ENCODE data around the gene CPLANE2. TPM values are rescaled to one million over a fixed set of nuclear protein-coding genes. Genes with fewer than 3 reads are reported as not detected.
"Not testable (repeated sequence)": the region's sequence is repeated elsewhere in the genome, so short reads cannot be mapped to it uniquely, and the experiment has no call there.

Gene CPLANE2
- total RNA-seq, 1 experiment from 2014 or later, result 1.9 TPM

DNA sequence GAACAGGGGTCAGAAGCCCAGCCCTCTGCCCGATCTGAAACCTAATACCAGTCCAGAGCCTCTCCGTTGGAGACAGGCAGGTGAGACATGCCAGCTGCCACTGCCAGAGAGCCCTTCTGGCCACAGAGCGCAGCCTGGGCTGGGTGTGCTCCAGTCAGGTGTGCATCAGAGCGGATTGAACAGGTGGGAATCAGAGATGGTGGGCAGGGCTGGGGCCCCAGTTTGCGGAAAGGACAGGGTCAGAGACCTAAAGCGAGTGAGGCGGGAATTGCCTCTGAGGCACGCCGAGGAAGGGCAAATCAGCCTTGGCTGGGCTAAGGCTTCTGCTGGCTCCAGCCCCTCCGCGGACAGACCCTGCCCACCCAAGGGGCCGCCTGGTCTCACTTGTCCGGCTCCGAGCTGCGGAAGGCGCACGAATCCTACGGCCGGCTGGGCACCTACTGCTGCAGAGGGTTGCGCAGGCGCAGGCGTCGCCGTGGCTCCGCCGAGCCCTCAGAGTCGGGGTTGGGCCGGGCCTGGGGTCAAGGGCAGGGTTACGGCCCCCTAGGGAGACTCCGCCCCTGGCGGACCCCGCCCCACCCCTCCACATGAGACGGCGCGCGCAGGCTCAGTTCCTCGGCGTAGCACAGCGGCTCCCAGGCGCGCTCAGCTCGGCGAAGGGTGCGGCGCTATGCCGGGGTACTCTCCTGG, 10.3 kb downstream of the CPLANE2 start:
- Histone ChIP-seq H3K4me3 (no peak overlapping the region), H3K36me3 (no peaks in the 10 kb centered on the region), H3K27ac (no peak overlapping the region), H3K4me1 (peaks cover 3% of the 10 kb centered on the region), H3K9me3 (replicated peaks) (no peaks in the 10 kb centered on the region), H3K27me3 (no peaks in the 10 kb centered on the region)
- DNase-seq, result no peak

DNA sequence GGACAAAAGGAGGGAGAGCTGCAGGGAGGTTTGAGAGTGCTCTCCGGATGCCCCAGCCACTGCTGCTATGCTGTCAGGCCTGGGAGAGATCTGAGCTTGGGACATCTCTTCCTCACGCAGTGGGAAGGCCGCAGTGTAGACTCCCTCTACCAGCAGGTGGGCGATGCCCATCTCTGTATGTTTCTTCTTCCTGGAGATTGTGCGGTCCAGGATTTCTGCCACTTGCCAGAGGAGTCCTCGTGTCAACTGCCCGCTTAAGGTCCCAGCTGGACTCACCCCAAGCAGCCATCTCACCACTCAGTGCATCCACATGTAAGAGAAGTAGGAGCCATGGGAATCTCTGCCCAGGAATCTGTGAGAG, 10.9 kb downstream of the CPLANE2 start:
- Histone ChIP-seq H3K27ac (no peak overlapping the region), H3K9me3 (replicated peaks) (no peaks in the 10 kb centered on the region), H3K4me1 (no peaks in the 10 kb centered on the region), H3K27me3 (no peaks in the 10 kb centered on the region), H3K36me3 (no peaks in the 10 kb centered on the region), H3K4me3 (no peak overlapping the region)
- DNase-seq, result no peak

DNA sequence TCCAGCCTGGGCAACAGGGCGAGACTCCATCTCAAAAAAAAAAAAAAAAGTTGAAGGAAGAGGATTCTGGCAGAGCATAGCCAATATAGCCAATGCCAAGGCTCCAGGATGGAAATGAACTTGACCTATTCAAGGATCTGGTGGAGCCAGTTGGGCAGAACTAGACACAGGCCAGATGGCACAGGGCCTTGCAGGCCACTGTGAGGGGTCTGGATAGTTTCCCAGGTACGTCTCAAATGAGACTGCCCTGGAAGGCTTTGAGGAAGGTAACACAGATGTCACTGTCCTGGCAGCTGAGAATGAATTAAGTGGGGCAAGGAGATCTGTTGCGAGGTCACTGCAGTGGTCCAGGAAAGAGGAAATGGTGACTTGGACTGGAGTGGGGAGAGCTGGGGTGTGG, 12.5 kb downstream of the CPLANE2 start:
- Histone ChIP-seq H3K9me3 (replicated peaks) (no peaks in the 10 kb centered on the region), H3K4me3 (no peak overlapping the region), H3K27ac (no peak overlapping the region), H3K4me1 (no peaks in the 10 kb centered on the region), H3K27me3 (no peaks in the 10 kb centered on the region), H3K36me3 (no peaks in the 10 kb centered on the region)
- DNase-seq, result no peak

DNA sequence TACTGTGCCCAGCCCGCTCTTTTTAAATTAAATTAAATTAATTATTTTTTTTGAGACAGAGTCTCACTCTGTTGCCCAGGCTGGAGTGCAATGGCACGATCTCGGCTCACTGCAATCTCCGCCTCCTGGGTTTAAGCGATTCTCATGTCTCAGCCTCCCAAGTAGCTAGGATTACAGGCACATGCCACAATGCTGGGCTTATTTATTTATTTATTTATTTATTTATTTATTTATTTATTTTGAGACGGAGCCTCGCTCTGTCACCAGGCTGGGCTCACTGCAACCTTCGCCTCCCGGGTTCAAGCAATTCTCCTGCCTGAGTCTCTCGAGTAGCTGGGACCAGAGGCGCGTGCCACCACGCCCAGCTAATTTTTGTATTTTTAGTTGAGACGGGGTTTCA, 14.3 kb downstream of the CPLANE2 start:
- H3K36me3 ChIP-seq; H3K4me1 ChIP-seq; H3K27ac ChIP-seq; H3K9me3 ChIP-seq (replicated peaks); H3K4me3 ChIP-seq; DNase-seq; H3K27me3 ChIP-seq: not testable (repeated sequence)

DNA sequence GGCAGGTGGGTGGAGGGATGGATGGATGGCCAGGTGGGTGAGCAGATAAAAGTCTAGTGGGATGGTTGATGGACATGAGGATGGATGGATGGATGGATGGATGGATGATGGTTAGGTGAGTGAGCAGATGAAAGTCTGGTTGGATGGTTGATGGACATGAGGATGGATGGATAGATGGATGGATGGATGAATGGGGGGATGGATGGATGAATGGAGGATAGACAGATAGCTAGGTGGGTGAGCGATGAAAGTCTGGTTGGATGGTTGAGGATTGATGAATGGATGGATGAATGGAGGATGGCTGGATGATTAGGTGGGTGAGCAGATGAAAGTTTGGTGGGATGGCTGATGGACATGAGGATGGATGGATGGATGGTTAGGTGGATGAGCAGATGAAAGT, 15.5 kb downstream of the CPLANE2 start:
- Histone ChIP-seq H3K27me3 (no peaks in the 10 kb centered on the region), H3K4me1 (peaks cover 2% of the 10 kb centered on the region; the same call in 1 of the 2 replicates), H3K4me3 (no peak overlapping the region), H3K27ac (no peak overlapping the region), H3K36me3 (no peaks in the 10 kb centered on the region), H3K9me3 (replicated peaks) (no peaks in the 10 kb centered on the region)
- DNase-seq, result no peak

DNA sequence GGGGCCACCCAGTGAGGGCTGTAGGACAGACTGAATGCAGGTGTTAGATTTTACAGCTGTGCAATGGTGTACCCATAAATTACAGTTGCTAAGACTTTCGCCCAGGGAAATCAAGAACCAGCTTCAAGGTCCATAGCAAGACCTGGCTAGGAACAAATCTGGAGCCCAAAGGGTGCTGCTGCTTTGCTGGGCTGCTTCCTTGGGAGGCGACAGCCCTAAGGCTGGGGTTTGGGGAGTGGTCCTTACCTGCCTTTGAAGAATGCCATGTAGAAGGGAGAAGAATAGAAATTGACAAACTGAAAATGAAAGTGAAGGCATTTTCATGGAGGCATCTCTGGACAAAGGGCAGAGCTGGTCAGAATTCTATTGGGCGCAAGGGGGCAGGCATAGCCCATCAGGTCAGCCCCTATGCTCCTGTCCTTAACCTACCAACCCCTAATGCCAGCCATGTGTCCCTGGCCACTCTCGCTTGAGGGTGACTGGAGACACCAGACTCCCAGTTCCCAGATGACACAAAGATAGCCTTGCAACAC, 16.9 kb downstream of the CPLANE2 start:
- H3K4me1 ChIP-seq, result peaks cover 2% of the 10 kb centered on the region; the same call in 1 of the 2 replicates
- H3K9me3 ChIP-seq (replicated peaks), result no peaks in the 10 kb centered on the region
- H3K4me3 ChIP-seq, result no peak overlapping the region
- H3K27ac ChIP-seq, result no peak overlapping the region
- no peaks in the 10 kb centered on the region for H3K27me3 ChIP-seq
- DNase-seq, result no peak
- no peaks in the 10 kb centered on the region for H3K36me3 ChIP-seq

DNA sequence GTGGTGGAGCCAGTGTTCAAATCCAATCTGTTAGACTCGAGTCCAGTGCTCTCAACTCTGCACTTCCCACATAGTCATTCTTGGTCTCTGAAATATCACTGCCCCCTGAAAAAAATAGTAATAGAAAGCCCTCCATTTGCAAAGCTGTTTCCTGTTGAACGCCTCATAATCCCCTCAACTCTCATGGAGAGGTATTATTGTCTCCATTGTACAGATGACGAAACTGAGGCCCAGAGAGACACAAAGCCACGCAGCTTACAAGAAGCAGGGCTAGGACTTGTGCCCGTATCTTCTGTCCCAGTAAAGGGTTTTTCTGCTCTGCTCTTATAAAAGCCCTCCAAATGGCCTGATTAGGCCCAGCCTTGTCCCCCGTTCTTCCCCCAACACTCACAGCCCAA, 18.3 kb downstream of the CPLANE2 start:
- Histone ChIP-seq H3K27ac (no peak overlapping the region), H3K36me3 (no peaks in the 10 kb centered on the region), H3K9me3 (replicated peaks) (no peaks in the 10 kb centered on the region), H3K4me3 (no peak overlapping the region), H3K27me3 (no peaks in the 10 kb centered on the region), H3K4me1 (peaks cover 2% of the 10 kb centered on the region; the same call in 1 of the 2 replicates)
- no peak for DNase-seq

DNA sequence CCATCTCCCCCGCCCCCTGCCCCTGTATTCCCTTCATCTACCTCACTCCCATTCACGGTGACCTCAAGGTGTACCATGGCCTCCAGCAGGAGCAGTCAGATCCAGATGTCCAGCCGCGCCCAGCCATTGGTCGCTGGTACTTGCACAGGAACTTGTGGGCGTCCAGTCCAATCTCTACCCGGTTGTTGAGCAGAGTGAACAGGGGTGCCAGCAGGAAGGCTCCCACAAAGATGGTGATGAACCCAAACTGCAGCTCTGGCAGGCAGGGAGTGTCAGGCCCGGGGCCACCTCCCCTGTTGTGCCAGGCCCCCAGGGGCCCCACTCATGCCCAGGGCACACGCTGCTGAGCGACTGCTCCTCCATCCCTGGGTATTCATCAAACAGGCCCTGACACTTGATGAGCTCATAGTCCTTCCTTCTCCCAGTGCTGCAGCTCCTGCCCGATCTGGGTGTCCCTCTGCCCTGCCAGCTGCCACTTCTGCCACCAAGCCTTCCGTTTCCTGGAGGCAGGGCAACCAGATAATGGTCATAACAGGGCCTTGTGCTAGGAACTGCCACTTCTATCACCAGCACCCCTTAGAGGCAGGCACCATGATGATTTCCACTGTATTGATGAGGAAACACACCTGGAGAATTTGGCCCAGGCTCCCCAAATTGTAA, 18.8 kb downstream of the CPLANE2 start:
- peaks cover 2% of the 10 kb centered on the region; the same call in 1 of the 2 replicates for H3K4me1 ChIP-seq
- no peak for DNase-seq
- no peaks in the 10 kb centered on the region for H3K36me3 ChIP-seq
- no peaks in the 10 kb centered on the region; the same call in 1 of the 2 replicates for H3K27me3 ChIP-seq
- H3K9me3 ChIP-seq (replicated peaks), result no peaks in the 10 kb centered on the region
- H3K27ac ChIP-seq, result no peak overlapping the region
- no peak overlapping the region for H3K4me3 ChIP-seq

DNA sequence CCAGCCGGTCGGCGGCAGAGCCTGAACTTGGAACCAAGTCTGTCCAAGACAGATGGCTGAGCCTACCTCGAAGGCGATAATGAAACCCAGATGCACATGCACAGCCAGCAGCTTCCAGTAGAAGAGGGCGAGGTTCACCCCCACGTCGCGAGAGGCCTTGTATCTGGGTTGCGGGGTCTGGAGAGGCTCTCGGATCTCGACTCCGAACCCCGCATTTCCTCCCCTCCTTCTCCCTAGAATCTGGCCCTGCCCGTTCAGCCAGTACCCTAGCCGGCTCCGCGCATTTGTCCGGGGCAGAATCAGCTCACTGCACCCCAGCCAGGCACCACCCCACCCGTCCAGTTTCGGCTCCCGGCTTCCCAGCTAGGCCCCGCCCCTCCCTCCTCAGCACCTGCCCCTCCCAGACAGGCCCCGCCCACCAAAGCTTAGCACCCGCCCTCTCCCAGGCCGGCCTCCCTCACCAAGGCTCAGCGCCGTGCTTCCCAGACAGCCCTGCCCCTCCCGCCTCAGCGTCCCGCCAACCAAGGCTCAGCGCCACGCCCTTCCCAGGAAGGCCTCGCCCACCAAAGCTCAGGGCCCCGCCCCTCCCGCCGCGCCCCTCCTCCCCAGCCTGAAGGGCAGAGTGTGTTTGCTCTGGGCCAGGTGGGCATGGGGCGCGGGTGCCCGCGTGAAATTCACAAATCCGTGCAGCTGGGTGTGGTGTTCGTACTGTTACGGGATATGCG, 19.8 kb downstream of the CPLANE2 start:
- peak; percentile 98 for DNase-seq
- Histone ChIP-seq H3K4me3 (peak overlapping the region; percentile 40), H3K4me1 (peaks cover 2% of the 10 kb centered on the region; the same call in 1 of the 2 replicates), H3K27ac (no peak overlapping the region), H3K9me3 (replicated peaks) (no peaks in the 10 kb centered on the region), H3K27me3 (no peaks in the 10 kb centered on the region; the same call in 1 of the 2 replicates), H3K36me3 (no peaks in the 10 kb centered on the region)

DNA sequence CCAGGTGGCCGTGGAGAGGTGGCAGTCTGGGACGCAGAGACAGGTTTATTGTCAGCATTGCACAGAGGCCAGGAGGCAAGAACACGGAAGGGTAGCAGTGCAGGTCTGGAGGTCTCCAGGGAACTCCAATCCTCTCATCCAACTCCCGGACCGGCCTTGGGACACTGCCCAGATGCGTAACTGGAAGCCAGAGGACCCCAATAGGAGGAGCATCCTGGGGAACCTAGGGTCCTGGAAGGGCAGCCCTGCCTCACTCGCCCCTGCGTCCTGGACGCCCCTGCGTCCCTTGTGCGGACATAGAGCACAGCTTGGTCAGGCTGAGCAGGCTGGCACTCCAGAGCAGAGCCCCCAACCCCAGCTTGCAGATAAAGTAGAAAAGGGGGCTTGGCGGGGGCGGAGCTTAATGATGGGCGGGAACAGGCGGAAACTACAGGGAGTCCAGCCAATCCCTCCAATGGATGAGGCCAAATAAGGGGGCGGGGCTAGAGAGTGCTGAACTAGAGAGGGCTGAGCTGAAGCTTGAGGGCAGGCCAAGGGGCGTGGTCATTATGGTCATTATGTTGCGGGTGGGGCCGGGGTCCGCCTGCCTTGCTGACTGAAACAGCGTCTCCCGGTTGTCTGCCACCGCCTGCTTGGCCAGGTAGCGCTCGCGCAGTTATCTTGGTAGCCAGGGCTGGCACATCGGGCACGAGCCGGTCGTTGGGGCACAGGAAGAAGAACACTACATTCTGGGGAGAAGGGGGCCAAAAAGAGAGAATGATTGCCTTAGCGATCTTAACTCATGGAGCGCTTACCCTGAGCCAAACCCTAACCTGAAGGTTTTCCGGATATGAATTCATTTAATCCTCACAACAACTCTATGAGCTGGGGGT, 20.9 kb downstream of the CPLANE2 start:
- Histone ChIP-seq H3K27ac (no peak overlapping the region), H3K4me3 (no peak overlapping the region), H3K36me3 (no peaks in the 10 kb centered on the region), H3K9me3 (replicated peaks) (no peaks in the 10 kb centered on the region), H3K27me3 (no peaks in the 10 kb centered on the region; the same call in 1 of the 2 replicates), H3K4me1 (peaks cover 2% of the 10 kb centered on the region; the same call in 1 of the 2 replicates)
- peak; percentile 80 to 82 for DNase-seq

DNA sequence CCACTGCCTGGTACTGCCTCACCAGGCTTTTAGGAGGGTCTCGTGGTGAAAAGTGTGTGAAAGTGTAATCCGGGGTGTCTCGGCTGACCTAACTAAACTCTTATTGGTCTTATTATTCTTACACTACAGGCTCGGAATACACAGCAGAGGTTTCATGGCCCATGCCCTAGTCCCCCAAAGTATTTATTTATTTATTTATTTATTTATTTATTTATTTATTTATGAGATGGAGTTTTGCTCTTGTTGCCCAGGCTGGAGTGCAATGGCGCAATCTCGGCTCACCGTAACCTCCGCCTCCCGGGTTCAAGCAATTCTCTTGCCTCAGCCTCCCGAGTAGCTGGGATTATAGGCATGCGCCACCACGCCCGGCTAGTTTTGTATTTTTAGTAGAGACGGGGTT, 21.7 kb downstream of the CPLANE2 start:
- H3K4me1 ChIP-seq; H3K36me3 ChIP-seq; H3K9me3 ChIP-seq (replicated peaks); DNase-seq; H3K27me3 ChIP-seq; H3K4me3 ChIP-seq; H3K27ac ChIP-seq: not testable (repeated sequence)

DNA sequence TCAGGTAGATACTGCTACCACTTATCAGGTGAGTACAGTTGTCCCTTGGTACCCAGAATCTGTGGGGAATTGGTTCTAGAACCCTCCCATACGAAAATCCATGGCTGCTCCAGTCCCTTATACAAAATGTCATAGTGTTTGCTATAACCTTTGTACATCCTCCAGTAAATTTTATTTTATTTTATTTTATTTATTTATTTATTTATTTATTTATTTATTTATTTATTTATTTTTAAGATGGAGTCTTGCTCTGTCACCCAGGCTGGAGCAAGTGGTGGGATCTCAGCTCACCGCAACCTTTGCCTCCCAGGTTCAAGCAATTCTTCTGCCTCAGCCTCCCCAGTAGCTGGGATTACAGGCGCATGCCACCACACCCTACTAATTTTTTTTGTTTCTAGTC, 23.4 kb downstream of the CPLANE2 start:
- H3K27me3 ChIP-seq; H3K9me3 ChIP-seq (replicated peaks); H3K36me3 ChIP-seq; H3K27ac ChIP-seq; DNase-seq; H3K4me3 ChIP-seq: not testable (repeated sequence)
- H3K4me1 ChIP-seq, result peaks cover 12% of the 10 kb centered on the region

DNA sequence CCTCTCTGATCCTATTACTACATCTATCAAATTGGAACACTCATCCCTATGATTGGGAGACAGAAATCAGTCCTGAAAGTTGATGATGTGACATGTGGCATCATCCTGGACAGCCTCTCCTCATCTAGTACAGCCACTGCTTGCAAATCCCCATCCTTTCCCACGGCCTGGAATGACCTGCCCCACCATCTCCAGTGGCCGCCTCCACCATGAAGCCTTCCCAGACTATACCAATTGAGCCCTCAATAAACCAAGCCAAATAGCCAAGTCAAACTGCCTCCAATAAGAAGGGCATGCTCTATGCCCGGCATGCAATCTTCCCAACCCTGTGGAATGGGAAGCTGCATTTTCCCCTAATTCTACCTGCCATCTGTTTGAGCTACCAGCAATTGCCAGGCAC, 24.0 kb downstream of the CPLANE2 start:
- H3K27ac ChIP-seq, result no peak overlapping the region
- H3K36me3 ChIP-seq, result no peaks in the 10 kb centered on the region
- H3K27me3 ChIP-seq, result no peaks in the 10 kb centered on the region; the same call in 1 of the 2 replicates
- H3K4me1 ChIP-seq, result peaks cover 12% of the 10 kb centered on the region
- DNase-seq, result no peak
- H3K9me3 ChIP-seq (replicated peaks), result no peaks in the 10 kb centered on the region
- H3K4me3 ChIP-seq, result no peak overlapping the region

DNA sequence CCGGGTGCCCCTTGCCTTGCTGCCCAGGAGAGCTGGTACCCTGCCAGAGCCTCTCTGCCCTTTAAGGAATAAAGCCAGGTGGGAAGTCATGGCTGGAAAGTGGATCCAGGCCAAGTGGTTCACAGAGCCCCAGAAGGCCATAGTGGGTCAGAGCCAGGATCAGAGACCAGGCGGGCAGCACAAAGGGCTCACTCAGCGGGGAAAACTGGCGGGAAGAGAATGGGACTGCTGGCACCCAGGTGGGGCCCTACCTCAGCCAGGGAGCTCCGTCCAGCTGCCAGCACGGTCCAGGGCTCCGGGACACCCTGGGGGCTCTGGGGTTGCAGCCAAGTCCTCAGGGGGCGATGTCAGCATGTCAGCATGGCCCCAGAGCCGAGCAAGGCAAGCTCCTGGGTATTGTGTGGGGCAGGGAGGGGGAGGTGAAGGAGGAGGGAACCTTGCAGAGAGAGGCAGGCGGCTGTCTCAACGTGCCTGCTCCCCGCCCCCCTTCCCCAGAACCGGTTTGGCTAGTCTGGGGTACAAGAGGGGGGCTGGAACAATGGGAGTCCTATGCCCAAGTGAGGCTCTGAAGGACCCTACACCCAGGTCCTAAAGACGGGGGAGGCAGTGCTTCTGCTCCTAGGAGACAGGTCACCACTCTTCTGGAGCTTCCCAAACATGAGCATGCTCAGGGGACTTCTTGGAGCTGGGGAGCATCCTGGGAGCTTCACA, 24.6 kb downstream of the CPLANE2 start, which contains the start of gene ARHGEF19:
Gene ARHGEF19 (minus strand): TSS at position 402 of the 711 bp plus-strand sequence. CDS start 3,598 bp downstream, outside the sequence.
- Histone ChIP-seq H3K9me3 (replicated peaks) (no peaks in the 10 kb centered on the region), H3K27me3 (no peaks in the 10 kb centered on the region; the same call in 1 of the 2 replicates), H3K4me1 (peaks cover 12% of the 10 kb centered on the region), H3K27ac (no peak within 1 kb of the TSS), H3K36me3 (no peaks in the 10 kb centered on the region), H3K4me3 (no peak within 1 kb of the TSS)
- DNase-seq, result no peak
